ENCODE measurements around the gene POLR3H. TPM values are rescaled to one million over a fixed set of nuclear protein-coding genes. Genes with fewer than 3 reads are reported as not detected.

The POLR3H gene
- total RNA-seq, 1 donor from 2014 or later, result 9.7 TPM

DNA sequence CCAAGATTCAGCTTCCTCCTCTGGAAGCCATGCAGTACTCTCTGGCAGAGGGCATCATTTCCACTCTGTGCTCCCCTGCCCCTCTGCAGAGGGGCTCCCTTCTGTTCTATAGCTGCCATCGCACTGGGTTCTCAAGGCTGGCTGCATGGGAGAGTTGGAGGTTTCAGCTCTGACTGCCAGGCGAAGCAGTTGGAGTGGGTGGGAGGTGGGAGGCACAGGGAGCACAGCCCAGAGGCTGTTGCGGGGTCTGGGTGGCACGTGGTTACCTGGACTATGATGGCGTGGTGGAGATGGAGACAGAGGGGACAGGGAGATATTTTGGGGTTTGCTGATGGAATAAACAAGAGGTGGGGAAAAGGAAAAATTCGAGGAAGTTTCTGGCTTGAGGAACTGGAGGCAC, 40.6 kb upstream of the POLR3H start:
- no peaks in the 10 kb centered on the region for H3K27me3 ChIP-seq (ENCODE audit: control insufficient read depth, insufficient read depth, low read length)
- H3K36me3 ChIP-seq (ENCODE audit: control insufficient read depth, insufficient read depth, low read length), result peaks cover 1% of the 10 kb centered on the region
- H3K4me3 ChIP-seq (ENCODE audit: low read depth, low read length), result no peak overlapping the region
- TF ChIP-seq, protein P1, sequence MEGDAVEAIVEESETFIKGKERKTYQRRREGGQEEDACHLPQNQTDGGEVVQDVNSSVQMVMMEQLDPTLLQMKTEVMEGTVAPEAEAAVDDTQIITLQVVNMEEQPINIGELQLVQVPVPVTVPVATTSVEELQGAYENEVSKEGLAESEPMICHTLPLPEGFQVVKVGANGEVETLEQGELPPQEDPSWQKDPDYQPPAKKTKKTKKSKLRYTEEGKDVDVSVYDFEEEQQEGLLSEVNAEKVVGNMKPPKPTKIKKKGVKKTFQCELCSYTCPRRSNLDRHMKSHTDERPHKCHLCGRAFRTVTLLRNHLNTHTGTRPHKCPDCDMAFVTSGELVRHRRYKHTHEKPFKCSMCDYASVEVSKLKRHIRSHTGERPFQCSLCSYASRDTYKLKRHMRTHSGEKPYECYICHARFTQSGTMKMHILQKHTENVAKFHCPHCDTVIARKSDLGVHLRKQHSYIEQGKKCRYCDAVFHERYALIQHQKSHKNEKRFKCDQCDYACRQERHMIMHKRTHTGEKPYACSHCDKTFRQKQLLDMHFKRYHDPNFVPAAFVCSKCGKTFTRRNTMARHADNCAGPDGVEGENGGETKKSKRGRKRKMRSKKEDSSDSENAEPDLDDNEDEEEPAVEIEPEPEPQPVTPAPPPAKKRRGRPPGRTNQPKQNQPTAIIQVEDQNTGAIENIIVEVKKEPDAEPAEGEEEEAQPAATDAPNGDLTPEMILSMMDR (IDR thresholded peaks at IDR 0.05; ENCODE audit: insufficient read depth, low read length, poor library complexity, severe bottlenecking), result no peak
- DNase-seq (ENCODE audit: low read depth), result no peak

DNA sequence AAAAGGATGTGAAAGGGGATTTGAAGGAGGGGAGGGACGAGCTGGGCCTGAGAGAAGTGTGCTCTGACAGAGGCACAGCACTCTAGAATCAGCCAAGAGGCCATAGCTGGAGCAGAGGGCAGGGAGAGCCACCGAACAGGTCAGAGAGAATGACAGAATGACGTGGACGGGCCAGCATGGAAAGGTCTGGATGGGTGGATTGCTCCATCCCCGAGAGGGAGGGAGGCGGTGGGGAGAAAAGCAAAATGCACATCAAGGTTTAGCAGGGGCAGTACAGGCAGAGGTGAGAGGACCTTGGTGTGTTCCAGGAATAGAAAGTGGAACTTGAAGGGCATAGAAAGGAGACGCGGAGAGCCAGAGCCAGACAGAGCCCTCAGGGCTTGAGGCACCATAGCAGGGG, 38.4 kb upstream of the POLR3H start:
- peaks cover 2% of the 10 kb centered on the region for H3K36me3 ChIP-seq (ENCODE audit: control insufficient read depth, insufficient read depth, low read length)
- H3K27me3 ChIP-seq (ENCODE audit: control insufficient read depth, insufficient read depth, low read length), result no peaks in the 10 kb centered on the region
- H3K4me3 ChIP-seq (ENCODE audit: low read depth, low read length), result no peak overlapping the region
- DNase-seq (ENCODE audit: low read depth), result no peak
- TF ChIP-seq, protein P1 (IDR thresholded peaks at IDR 0.05; ENCODE audit: insufficient read depth, low read length, poor library complexity, severe bottlenecking), result no peak

DNA sequence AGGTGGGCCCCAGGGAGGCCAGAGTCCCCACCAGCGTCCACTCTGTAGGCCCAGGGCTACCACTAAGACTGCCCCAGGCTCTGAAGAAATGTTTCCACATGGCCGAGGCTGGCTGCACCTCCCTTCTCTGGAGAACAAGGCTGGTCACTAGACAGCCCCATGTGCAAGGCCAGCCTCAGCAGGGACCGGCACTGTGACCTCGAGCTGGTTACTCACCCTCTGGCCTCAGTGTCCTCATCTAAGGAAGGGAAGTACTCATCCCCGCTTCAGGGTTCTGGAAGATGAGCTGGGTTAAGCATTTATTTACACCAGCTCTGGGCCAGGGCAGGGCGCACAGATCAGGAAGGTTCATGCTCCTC, 35.7 kb upstream of the POLR3H start:
- Histone ChIP-seq H3K36me3 (ENCODE audit: control insufficient read depth, insufficient read depth, low read length) (peaks cover 2% of the 10 kb centered on the region), H3K27me3 (ENCODE audit: control insufficient read depth, insufficient read depth, low read length) (no peaks in the 10 kb centered on the region), H3K4me3 (ENCODE audit: low read depth, low read length) (no peak overlapping the region)
- no peak for DNase-seq (ENCODE audit: low read depth)
- TF ChIP-seq, protein P1 (IDR thresholded peaks at IDR 0.05; ENCODE audit: insufficient read depth, low read length, poor library complexity, severe bottlenecking), result no peak

DNA sequence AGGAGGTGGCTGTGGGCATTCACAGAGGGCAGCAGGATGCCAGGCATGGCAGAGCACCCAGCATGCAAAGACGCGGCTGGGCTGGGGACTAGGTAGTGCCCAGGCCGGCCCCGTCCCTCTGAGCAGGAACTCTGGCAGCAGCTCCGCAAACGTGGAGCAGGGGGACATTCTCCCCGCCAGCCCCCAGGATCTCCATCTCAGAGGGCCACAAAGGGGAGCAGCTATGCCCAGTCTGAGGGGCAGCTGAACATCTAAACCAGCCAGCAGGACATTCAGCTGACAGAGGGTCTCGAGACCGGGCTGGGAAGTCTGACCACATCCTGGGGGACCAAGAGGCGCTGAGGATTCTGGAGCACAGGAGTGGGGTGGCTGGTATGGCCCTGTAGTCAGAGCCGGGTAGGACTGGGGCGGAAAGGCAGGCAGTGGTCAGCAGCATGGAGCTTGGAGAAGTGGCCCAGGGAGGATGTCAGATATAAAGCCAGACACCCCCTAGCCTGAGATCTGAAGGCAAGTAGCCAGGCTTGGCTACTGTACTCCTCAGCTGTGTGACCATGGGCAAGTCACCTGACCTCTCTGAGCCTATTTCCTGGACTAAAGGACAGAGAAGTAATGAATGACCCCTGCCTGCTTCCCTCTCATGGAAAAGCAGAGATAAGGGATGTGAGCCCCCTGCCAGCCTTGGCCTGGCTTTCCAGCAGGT, 35.2 kb upstream of the POLR3H start:
- no peak overlapping the region for H3K4me3 ChIP-seq (ENCODE audit: low read depth, low read length)
- TF ChIP-seq, protein P1 (IDR thresholded peaks at IDR 0.05; ENCODE audit: insufficient read depth, low read length, poor library complexity, severe bottlenecking), result no peak
- H3K27me3 ChIP-seq (ENCODE audit: control insufficient read depth, insufficient read depth, low read length), result no peaks in the 10 kb centered on the region
- H3K36me3 ChIP-seq (ENCODE audit: control insufficient read depth, insufficient read depth, low read length), result peaks cover 2% of the 10 kb centered on the region
- DNase-seq (ENCODE audit: low read depth), result no peak

DNA sequence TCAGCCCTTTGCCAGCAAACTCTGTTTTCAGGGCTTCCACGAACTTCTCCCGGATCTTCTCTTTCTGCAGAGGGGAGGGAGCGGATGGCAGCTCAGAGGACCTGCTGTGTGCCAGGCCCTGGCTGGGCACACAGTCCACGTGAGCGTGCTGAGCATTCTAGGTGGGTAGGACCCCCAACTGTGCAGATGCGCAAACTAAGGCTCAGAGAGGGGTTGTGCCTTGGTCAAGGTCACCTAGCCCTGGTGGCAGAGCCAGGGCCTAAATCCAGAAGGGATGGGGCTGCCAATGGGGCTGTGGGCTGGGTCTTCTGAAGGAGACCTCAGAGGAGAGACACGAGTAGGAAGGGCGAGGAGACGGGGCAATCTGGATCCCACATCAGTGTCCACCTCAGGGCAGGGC, 34.5 kb upstream of the POLR3H start:
- TF ChIP-seq, protein P1 (IDR thresholded peaks at IDR 0.05; ENCODE audit: insufficient read depth, low read length, poor library complexity, severe bottlenecking), result no peak
- no peak for DNase-seq (ENCODE audit: low read depth)
- Histone ChIP-seq H3K36me3 (ENCODE audit: control insufficient read depth, insufficient read depth, low read length) (peaks cover 2% of the 10 kb centered on the region), H3K4me3 (ENCODE audit: low read depth, low read length) (no peak overlapping the region), H3K27me3 (ENCODE audit: control insufficient read depth, insufficient read depth, low read length) (no peaks in the 10 kb centered on the region)

DNA sequence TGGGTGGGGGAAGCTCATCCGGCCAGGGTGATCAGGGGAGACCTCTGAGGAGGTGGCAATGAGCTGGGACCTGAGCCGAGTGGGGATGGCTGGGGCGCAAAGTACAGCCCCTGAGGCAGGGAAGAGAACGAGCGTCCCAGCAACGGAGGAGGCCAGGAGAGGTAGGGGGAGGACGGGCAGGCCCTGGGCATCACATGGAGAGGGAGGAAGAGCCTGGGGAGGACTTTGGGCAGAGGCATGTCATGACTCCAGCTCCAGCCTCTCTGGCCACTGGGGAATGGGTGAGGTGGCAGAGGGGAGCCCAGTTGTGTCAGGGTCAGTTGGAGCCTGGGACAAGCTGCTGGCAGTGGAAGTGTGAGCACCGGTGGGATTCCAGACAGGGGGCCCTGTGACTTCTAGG, 33.8 kb upstream of the POLR3H start:
- Histone ChIP-seq H3K4me3 (ENCODE audit: low read depth, low read length) (no peak overlapping the region), H3K36me3 (ENCODE audit: control insufficient read depth, insufficient read depth, low read length) (peaks cover 2% of the 10 kb centered on the region), H3K27me3 (ENCODE audit: control insufficient read depth, insufficient read depth, low read length) (no peaks in the 10 kb centered on the region)
- TF ChIP-seq, protein P1 (IDR thresholded peaks at IDR 0.05; ENCODE audit: insufficient read depth, low read length, poor library complexity, severe bottlenecking), result no peak
- DNase-seq (ENCODE audit: low read depth), result no peak

Data from kidney epithelial cell (primary cell).